Measurements from ENCODE around the gene KLF1. TPM values are rescaled to one million over a fixed set of nuclear protein-coding genes. Genes with fewer than 3 reads are reported as not detected.
A peak's percentile ranks its signal among the peaks of the same experiment; 100 is the strongest.

KLF1 gene
- total and polyA plus RNA-seq, 2 of the 13 experiments (the other 11 are each of a cell fraction or from before 2014, with no cell fraction given), result not detected

DNA sequence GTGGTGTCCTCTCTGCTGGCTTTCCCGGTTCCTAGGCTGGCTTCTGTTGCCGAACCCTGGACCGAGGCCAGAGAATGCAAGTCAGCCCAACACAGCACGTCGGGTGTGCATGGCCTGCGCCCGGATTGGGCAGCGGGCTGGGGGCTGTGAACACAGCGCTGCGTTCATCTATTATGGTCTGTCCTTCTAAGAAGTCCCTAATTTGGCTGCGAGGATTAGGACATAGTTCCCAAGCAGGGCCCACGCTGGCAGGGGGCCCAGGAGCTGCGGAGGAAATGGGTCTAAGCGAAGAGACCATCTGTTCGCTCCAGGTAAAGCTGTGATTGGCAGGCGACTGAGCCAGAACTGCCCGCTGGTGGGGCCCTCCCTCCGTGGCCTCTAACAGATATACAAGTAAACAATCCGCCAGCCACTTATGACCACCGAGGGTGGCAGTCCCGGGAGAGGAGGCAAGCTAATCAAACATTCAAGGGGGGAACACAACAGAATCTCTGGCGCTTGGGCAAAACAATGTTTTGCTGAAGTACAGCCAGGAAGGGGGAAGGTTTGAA is 26.1 kb upstream of the KLF1 start (continued):
- TF ChIP-seq, protein P1, sequence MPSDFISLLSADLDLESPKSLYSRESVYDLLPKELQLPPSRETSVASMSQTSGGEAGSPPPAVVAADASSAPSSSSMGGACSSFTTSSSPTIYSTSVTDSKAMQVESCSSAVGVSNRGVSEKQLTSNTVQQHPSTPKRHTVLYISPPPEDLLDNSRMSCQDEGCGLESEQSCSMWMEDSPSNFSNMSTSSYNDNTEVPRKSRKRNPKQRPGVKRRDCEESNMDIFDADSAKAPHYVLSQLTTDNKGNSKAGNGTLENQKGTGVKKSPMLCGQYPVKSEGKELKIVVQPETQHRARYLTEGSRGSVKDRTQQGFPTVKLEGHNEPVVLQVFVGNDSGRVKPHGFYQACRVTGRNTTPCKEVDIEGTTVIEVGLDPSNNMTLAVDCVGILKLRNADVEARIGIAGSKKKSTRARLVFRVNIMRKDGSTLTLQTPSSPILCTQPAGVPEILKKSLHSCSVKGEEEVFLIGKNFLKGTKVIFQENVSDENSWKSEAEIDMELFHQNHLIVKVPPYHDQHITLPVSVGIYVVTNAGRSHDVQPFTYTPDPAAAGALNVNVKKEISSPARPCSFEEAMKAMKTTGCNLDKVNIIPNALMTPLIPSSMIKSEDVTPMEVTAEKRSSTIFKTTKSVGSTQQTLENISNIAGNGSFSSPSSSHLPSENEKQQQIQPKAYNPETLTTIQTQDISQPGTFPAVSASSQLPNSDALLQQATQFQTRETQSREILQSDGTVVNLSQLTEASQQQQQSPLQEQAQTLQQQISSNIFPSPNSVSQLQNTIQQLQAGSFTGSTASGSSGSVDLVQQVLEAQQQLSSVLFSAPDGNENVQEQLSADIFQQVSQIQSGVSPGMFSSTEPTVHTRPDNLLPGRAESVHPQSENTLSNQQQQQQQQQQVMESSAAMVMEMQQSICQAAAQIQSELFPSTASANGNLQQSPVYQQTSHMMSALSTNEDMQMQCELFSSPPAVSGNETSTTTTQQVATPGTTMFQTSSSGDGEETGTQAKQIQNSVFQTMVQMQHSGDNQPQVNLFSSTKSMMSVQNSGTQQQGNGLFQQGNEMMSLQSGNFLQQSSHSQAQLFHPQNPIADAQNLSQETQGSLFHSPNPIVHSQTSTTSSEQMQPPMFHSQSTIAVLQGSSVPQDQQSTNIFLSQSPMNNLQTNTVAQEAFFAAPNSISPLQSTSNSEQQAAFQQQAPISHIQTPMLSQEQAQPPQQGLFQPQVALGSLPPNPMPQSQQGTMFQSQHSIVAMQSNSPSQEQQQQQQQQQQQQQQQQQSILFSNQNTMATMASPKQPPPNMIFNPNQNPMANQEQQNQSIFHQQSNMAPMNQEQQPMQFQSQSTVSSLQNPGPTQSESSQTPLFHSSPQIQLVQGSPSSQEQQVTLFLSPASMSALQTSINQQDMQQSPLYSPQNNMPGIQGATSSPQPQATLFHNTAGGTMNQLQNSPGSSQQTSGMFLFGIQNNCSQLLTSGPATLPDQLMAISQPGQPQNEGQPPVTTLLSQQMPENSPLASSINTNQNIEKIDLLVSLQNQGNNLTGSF (CRISPR knock-in tag; IDR thresholded peaks at IDR 0.05), result no peak
- TF ChIP-seq BHLHE40 (IDR thresholded peaks at IDR 0.05; ENCODE audit: low read length) (no peak), ZNF549 (CRISPR knock-in tag; IDR thresholded peaks at IDR 0.05) (no peak), KDM1A (CRISPR knock-in tag; IDR thresholded peaks at IDR 0.05) (no peak), PHB2 (IDR thresholded peaks at IDR 0.05; ENCODE audit: partially characterized antibody) (no peak), ZNF703 (CRISPR knock-in tag; IDR thresholded peaks at IDR 0.05; ENCODE audit: borderline replicate concordance) (no peak), FOXP1 (IDR thresholded peaks at IDR 0.05) (no peak), FOXP1 (CRISPR knock-in tag; IDR thresholded peaks at IDR 0.05) (peak; percentile 78), MTF2 (CRISPR knock-in tag; IDR thresholded peaks at IDR 0.05; ENCODE audit: borderline replicate concordance) (no peak), GTF2F1 (IDR thresholded peaks at IDR 0.05; ENCODE audit: low read length) (no peak), PHF20 (CRISPR knock-in tag; IDR thresholded peaks at IDR 0.05) (no peak), ZNF264 (CRISPR knock-in tag; IDR thresholded peaks at IDR 0.05) (0 out of 2 replicates have a peak, but pooled peaks have one; percentile 26), MIXL1 (CRISPR knock-in tag; IDR thresholded peaks at IDR 0.05) (no peak), ZNF773 (CRISPR knock-in tag; IDR thresholded peaks at IDR 0.05; ENCODE audit: borderline replicate concordance) (no peak), TBL1XR1 (IDR thresholded peaks at IDR 0.05; ENCODE audit: borderline replicate concordance, low read length, partially characterized antibody) (peak; percentile 30), ZNF530 (CRISPR knock-in tag; IDR thresholded peaks at IDR 0.05; ENCODE audit: low read depth) (no peak), ZZZ3 (CRISPR knock-in tag; IDR thresholded peaks at IDR 0.05; ENCODE audit: borderline replicate concordance) (peak; percentile 49; the same call in 1 of the 2 replicates), ZNF3 (CRISPR knock-in tag; IDR thresholded peaks at IDR 0.05) (no peak), NFYB (CRISPR knock-in tag; IDR thresholded peaks at IDR 0.05) (peak; percentile 43), HNRNPK (IDR thresholded peaks at IDR 0.05; ENCODE audit: low read depth, low read length, poor library complexity, severe bottlenecking) (no peak), NONO (IDR thresholded peaks at IDR 0.05) (no peak), NONO (CRISPR knock-in tag; conservative IDR thresholded peaks at IDR 0.05) (no peak), ZFX (CRISPR knock-in tag; IDR thresholded peaks at IDR 0.05; ENCODE audit: low read depth) (peak; percentile 81)
- TF ChIP-seq, protein P2, sequence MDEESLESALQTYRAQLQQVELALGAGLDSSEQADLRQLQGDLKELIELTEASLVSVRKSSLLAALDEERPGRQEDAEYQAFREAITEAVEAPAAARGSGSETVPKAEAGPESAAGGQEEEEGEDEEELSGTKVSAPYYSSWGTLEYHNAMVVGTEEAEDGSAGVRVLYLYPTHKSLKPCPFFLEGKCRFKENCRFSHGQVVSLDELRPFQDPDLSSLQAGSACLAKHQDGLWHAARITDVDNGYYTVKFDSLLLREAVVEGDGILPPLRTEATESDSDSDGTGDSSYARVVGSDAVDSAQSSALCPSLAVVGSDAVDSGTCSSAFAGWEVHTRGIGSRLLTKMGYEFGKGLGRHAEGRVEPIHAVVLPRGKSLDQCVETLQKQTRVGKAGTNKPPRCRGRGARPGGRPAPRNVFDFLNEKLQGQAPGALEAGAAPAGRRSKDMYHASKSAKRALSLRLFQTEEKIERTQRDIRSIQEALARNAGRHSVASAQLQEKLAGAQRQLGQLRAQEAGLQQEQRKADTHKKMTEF (CRISPR knock-in tag; IDR thresholded peaks at IDR 0.05), result no peak; the same call in none of the 2 replicates
- TF ChIP-seq, protein P3, sequence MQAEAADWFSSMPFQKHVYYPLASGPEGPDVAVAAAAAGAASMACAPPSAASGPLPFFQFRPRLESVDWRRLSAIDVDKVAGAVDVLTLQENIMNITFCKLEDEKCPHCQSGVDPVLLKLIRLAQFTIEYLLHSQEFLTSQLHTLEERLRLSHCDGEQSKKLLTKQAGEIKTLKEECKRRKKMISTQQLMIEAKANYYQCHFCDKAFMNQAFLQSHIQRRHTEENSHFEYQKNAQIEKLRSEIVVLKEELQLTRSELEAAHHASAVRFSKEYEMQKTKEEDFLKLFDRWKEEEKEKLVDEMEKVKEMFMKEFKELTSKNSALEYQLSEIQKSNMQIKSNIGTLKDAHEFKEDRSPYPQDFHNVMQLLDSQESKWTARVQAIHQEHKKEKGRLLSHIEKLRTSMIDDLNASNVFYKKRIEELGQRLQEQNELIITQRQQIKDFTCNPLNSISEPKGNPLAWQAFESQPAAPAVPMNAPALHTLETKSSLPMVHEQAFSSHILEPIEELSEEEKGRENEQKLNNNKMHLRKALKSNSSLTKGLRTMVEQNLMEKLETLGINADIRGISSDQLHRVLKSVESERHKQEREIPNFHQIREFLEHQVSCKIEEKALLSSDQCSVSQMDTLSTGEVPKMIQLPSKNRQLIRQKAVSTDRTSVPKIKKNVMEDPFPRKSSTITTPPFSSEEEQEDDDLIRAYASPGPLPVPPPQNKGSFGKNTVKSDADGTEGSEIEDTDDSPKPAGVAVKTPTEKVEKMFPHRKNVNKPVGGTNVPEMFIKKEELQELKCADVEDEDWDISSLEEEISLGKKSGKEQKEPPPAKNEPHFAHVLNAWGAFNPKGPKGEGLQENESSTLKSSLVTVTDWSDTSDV (CRISPR knock-in tag; IDR thresholded peaks at IDR 0.05), result no peak
